ENCODE results near the gene NMRK1. TPM values are rescaled to one million over a fixed set of nuclear protein-coding genes. Genes with fewer than 3 reads are reported as not detected.

Gene NMRK1
- 4.3 to 6.1 TPM (median 5.2 TPM) in 5 replicates for total RNA-seq (2022; extraction: Qiagen RNA extraction)

DNA sequence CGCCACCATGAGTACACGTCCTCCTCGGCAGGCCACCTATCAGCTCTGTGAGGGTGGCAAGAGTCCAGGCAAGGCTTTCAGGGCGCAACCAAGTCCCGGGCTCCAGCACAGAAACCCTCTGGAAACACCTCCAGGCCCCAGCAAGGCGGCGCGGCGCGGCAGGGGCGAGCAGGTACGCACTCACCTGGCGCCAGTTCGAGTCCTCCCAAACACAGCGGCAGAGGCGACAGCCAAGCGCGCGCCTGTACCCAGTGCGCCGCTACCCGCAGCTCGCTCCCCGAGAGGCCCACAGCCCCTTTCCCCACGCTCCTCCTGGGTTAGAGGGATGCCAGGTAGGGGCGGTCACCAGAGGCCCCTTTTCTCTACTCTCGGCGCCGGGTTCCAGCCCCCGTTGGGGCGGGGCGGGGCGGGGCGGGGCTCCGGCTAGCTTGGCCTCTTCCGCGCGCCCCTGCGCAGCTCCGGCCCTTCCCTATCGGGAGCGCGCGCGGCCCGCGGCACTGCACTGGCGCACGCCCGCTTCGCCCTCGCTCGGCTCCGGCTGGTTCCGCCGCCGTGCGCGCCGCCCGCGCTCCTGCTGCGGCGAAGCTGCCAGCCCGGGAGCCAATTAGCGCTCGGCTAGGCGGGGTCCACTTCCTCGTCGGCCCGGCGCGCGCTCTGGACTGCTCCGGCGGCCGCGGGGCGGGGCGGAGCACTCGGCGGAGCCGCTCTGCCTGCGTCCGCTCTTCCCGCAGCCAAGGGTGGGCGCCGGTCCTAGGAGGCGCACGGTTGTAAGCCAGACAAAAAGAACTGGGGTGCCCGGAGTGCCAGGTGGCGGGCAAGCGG lies at the start of gene NMRK1, which contains the start of gene OSTF1:
TSS of gene NMRK1 (minus strand) at position 332 of the 822 bp plus-strand sequence. CDS start 5,040 bp downstream, outside the sequence.
TSS of gene OSTF1 (plus strand) at position 691 of the 822 bp plus-strand sequence. CDS start 179 bp downstream, outside the sequence.

Other genes with a start within 250 kb of the NMRK1 start
- 1.7 to 2.3 TPM (median 1.9 TPM) in 5 replicates for gene TRPM6, start 200.2 kb downstream of the NMRK1 start, total RNA-seq (2022; extraction: Qiagen RNA extraction)
- gene C9orf40, start 135.2 kb downstream of the NMRK1 start, total RNA-seq (2022; extraction: Qiagen RNA extraction): 8.2 to 12.8 TPM (median 12.3 TPM) in 5 replicates
- gene CARNMT1, start 59.9 kb downstream of the NMRK1 start, total RNA-seq (2022; extraction: Qiagen RNA extraction): 11.2 to 13.9 TPM (median 12.4 TPM) in 5 replicates
- 13.2 to 18.2 TPM (median 16.0 TPM) in 5 replicates for gene OSTF1, start 359 bp upstream of the NMRK1 start, total RNA-seq (2022; extraction: Qiagen RNA extraction)

Data from A549 treated with AZD2906 at 1 μM for 4 hours (cell line).